Panc1 (cell line): ENCODE measurements around the gene LCOR. TPM values are rescaled to one million over a fixed set of nuclear protein-coding genes. Genes with fewer than 3 reads are reported as not detected.

Experiments used
- ATAC-seq: fragments of 200-7000 bp; cut with Tn5 transposase; 2 replicates; pipeline ENCODE4 v1.9.1; 2020; ENCODE audit warnings: mild to moderate bottlenecking, moderate library complexity
- BruUV-seq: library from RNA; stranded (reverse); fragments of 400-500 nt; replicated peaks from 2 replicates; lab custom pipeline; 2021; lab: Mats Ljungman, UMichigan
- CTCF ChIA-PET: fragments of 300-600 bp; sonication (Branson Sonifier 250); formaldehyde crosslinking; loops from one replicate; lab custom pipeline; 2022; ENCODE audit warnings: antibody characterized with exemption; lab: Charles Lee
- POLR2A ChIA-PET: fragments of 300-600 bp; sonication (Branson Sonifier 250); formaldehyde crosslinking; loops from one replicate; lab custom pipeline; 2022; ENCODE audit warnings: antibody characterized with exemption; lab: Charles Lee
- DNase-seq: peaks from one replicate; pipeline ENCODE4 v3.0.0-alpha.2; 2010; ENCODE audit warnings: low read depth, low spot score
- H3K27ac ChIP-seq: 2 replicates; pipeline ENCODE4 v1.5.1; 2011; ENCODE audit warnings: mild to moderate bottlenecking, low read length, inconsistent platforms
- H3K27me3 ChIP-seq: fragments of 200-500 bp; sonication (Bioruptor generic); 2 replicates; pipeline ENCODE4 v1.6.0; 2014; ENCODE audit warnings: low read length, inconsistent platforms; ENCODE audit not compliant: control insufficient read depth, insufficient read depth
- H3K36me3 ChIP-seq: fragments of 200-500 bp; sonication (Bioruptor generic); 2 replicates; pipeline ENCODE4 v1.5.1; 2014; ENCODE audit warnings: inconsistent platforms, mild to moderate bottlenecking, low read length, moderate library complexity; ENCODE audit not compliant: control insufficient read depth, insufficient read depth
- H3K4me1 ChIP-seq: 2 replicates; pipeline ENCODE4 v1.5.1; 2011; ENCODE audit warnings: inconsistent platforms, mild to moderate bottlenecking, low read length, moderate library complexity; ENCODE audit not compliant: control insufficient read depth, insufficient read depth
- H3K4me3 ChIP-seq, 2 experiments: 2 replicates each; pipeline ENCODE4 v1.5.1; 2011 to 2012; ENCODE audit warnings: low read depth in 2 of 2, low read length in 2 of 2, mild to moderate bottlenecking in 2 of 2, inconsistent platforms in 1 of 2, moderate library complexity in 1 of 2
- H3K9me3 ChIP-seq: fragments of 200-500 bp; sonication (Bioruptor generic); 2 replicates; pipeline ENCODE4 v1.5.1; 2014; ENCODE audit warnings: low read depth, mild to moderate bottlenecking, inconsistent platforms, low read length, moderate library complexity; ENCODE audit not compliant: control insufficient read depth, insufficient read depth
- CTCF ChIP-seq: fragments of 450-650 bp; IDR thresholded peaks from 2 replicates; pipeline ENCODE4 v1.5.1; 2017; ENCODE audit warnings: mild to moderate bottlenecking
- POLR2AphosphoS5 ChIP-seq: IDR thresholded peaks from 2 replicates; pipeline ENCODE4 v1.6.1; 2012; ENCODE audit warnings: mild to moderate bottlenecking, low read depth, low read length, moderate library complexity
- REST ChIP-seq, 2 experiments: IDR thresholded peaks; 2 replicates each; pipeline ENCODE4 v1.6.1; 2011 to 2012; ENCODE audit warnings: low read depth in 2 of 2, control low read depth in 1 of 2, low read length in 1 of 2, mild to moderate bottlenecking in 1 of 2, moderate library complexity in 1 of 2; ENCODE audit not compliant: insufficient read depth in 1 of 2
- SIN3A ChIP-seq: IDR thresholded peaks from 2 replicates; pipeline ENCODE4 v1.6.1; 2012; ENCODE audit warnings: low read depth, mild to moderate bottlenecking, low read length, moderate library complexity, borderline replicate concordance; ENCODE audit not compliant: insufficient read depth
- TCF7L2 ChIP-seq: IDR thresholded peaks from 2 replicates; pipeline ENCODE4 v1.6.1; 2011; ENCODE audit warnings: mild to moderate bottlenecking, low read depth, low read length, inconsistent platforms
- in situ Hi-C: cut with HindIII; loops from 2 replicates; pipeline ENCODE4 v1.10.0; 2016; ENCODE audit warnings: low sequenced_read_pairs, low pct_unique_long_range_greater_than_20kb
- intact Hi-C: fragments of 100-400 bp; cut with micrococcal nuclease; formaldehyde crosslinking; loops from one replicate; pipeline ENCODE4 v1.10.0; 2022; ENCODE audit not compliant: unreplicated experiment
- total RNA-seq: library from RNA; stranded (reverse); gene quantifications from one replicate; pipeline ENCODE4 v1.2.1, GENCODE V29; 2021; ENCODE audit not compliant: unreplicated experiment

Gene LCOR
- total RNA-seq, 1 experiment from 2014 or later, result 58.0 TPM

GRCh38 chr10:96794836-96795733 is 37.0 kb upstream of the LCOR start:
- no peak overlapping the region for H3K27ac ChIP-seq
- intact Hi-C loops (no loop called here), in situ Hi-C loops (no loop called here)
- H3K4me1 ChIP-seq, result no peaks in the 10 kb centered on the region
- ChIA-PET CTCF (no interaction called here), POLR2A (interaction anchor here (0.6 kb wide), 1 partner anchor 70 kb away, joined by 3 read pairs; no protein-coding TSS in a partner anchor)
- ATAC-seq, result no peak
- no TSS peak for BruUV-seq
- peaks cover 10% of the 10 kb centered on the region for H3K27me3 ChIP-seq
- DNase-seq, result no peak
- TF ChIP-seq CTCF, result no peak
- TF ChIP-seq SIN3A, result no peak
- no peak for TF ChIP-seq POLR2AphosphoS5
- TF ChIP-seq REST (IDR thresholded peaks at IDR 0.05; ENCODE audit: insufficient read depth in 1 of 2, low read depth in 2 of 2, low read length in 1 of 2), result no peak
- no peak for TF ChIP-seq TCF7L2
- no peaks in the 10 kb centered on the region for H3K9me3 ChIP-seq
- no peak overlapping the region for H3K4me3 ChIP-seq
- no peaks in the 10 kb centered on the region for H3K36me3 ChIP-seq

- Histone ChIP-seq H3K27me3 (no peaks in the 10 kb centered on the region), H3K27ac (no peak overlapping the region), H3K4me3 (no peak overlapping the region), H3K4me1 (no peaks in the 10 kb centered on the region), H3K9me3 (no peaks in the 10 kb centered on the region), H3K36me3 (no peaks in the 10 kb centered on the region)
- POLR2A ChIA-PET, result no interaction called here
- CTCF ChIA-PET, result no interaction called here
- DNase-seq, result no peak
- in situ Hi-C loops (no loop called here), intact Hi-C loops (no loop called here)
- ATAC-seq, result no peak
- no TSS peak for BruUV-seq
- no peak for TF ChIP-seq CTCF
- TF ChIP-seq TCF7L2, result no peak
- no peak for TF ChIP-seq SIN3A
- no peak for TF ChIP-seq REST (IDR thresholded peaks at IDR 0.05; ENCODE audit: insufficient read depth in 1 of 2, low read depth in 2 of 2, low read length in 1 of 2)
- TF ChIP-seq POLR2AphosphoS5, result no peak
These were observed 34.6 kb upstream of the LCOR start for GRCh38 chr10:96797485-96797884.
